HL-60 (cell line): ENCODE data around the gene YPEL4.

Source experiments
- DNase-seq, 2 experiments: peaks; one replicate each; pipeline ENCODE4 v3.0.0-alpha.2; 2010 to 2020; ENCODE audit warnings: low read depth in 1 of 2, low spot score in 1 of 2
- H3K27ac ChIP-seq: fragments of 250-450 bp; sonication (Bioruptor Pico); replicated peaks from 2 replicates; pipeline ENCODE4 v1.5.1; 2020; ENCODE audit warnings: mild to moderate bottlenecking, moderate library complexity
- H3K27me3 ChIP-seq: fragments of 250-450 bp; sonication (Bioruptor Pico); 2 replicates; pipeline ENCODE4 v1.5.1; 2021; ENCODE audit warnings: mild to moderate bottlenecking, moderate library complexity; ENCODE audit not compliant: insufficient read depth, poor library complexity, severe bottlenecking
- H3K4me3 ChIP-seq: replicated peaks from 2 replicates; pipeline ENCODE4 v1.5.1; 2011; ENCODE audit warnings: mild to moderate bottlenecking, control low read depth, low read length; ENCODE audit not compliant: insufficient read depth
- GABPA ChIP-seq: IDR thresholded peaks from 2 replicates; pipeline ENCODE4 v1.6.1; 2012; ENCODE audit warnings: low read depth
- POLR2AphosphoS5 ChIP-seq: IDR thresholded peaks from 2 replicates; pipeline ENCODE4 v1.6.1; 2012; ENCODE audit warnings: low read depth
- SPI1 ChIP-seq: IDR thresholded peaks from 2 replicates; pipeline ENCODE4 v1.6.1; 2012; ENCODE audit warnings: low read depth, mild to moderate bottlenecking, borderline replicate concordance
- TF ChIP-seq, protein P1 (sequence below): IDR thresholded peaks from 2 replicates; pipeline ENCODE4 v1.6.1; 2012; ENCODE audit warnings: low read depth; ENCODE audit not compliant: insufficient replicate concordance
- TF ChIP-seq, protein P2 (sequence below): IDR thresholded peaks from one replicate; pipeline ENCODE4 v1.5.1; 2011; ENCODE audit warnings: low read length, control low read depth, inconsistent platforms; ENCODE audit not compliant: insufficient read depth

Gene YPEL4

DNA sequence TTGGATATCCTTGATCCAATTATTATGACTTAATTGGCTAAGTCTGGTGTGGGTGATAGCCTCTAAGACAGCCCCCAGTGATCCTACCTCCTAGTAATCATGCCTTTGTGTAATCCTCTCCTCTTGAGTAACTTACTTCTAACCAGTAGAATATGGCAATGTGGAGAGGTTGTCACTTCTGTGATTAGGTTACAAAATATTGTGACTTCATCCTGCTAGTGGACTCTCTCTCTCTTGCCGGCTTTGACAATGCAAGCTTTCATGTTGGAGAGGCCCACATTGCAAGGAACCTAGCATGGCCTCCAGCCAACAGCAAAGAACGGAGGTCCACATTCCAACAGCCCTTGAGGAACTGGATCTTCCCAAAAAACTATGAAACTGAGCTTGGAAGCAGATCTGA is 19.5 kb downstream of the YPEL4 start:
- Histone ChIP-seq H3K27me3 (no peaks in the 10 kb centered on the region), H3K27ac (no peak overlapping the region), H3K4me3 (no peak overlapping the region)
- DNase-seq: no peak
- no peak for TF ChIP-seq SPI1
- TF ChIP-seq GABPA: no peak

DNA sequence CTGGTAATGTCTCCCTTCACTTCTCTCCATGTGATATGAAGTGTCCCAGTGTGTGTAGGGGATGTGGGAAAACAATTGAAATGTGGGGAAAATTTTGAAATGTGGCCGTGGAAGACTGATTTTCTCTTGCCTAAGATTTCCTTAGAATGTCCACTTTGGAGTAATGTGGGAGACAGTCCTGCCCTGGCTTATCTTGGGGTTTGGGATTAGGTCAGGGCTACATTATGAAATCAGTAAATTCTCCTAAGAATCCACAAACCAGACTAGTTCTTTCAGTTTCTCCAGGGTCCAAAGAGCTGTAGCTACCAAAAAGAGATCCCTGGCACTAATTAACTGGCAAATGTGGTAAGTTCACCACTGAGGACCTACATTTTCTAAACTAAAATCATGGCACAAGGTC is 22.8 kb downstream of the YPEL4 start:
- no peaks in the 10 kb centered on the region for H3K27me3 ChIP-seq
- TF ChIP-seq GABPA: no peak
- TF ChIP-seq, protein P1, sequence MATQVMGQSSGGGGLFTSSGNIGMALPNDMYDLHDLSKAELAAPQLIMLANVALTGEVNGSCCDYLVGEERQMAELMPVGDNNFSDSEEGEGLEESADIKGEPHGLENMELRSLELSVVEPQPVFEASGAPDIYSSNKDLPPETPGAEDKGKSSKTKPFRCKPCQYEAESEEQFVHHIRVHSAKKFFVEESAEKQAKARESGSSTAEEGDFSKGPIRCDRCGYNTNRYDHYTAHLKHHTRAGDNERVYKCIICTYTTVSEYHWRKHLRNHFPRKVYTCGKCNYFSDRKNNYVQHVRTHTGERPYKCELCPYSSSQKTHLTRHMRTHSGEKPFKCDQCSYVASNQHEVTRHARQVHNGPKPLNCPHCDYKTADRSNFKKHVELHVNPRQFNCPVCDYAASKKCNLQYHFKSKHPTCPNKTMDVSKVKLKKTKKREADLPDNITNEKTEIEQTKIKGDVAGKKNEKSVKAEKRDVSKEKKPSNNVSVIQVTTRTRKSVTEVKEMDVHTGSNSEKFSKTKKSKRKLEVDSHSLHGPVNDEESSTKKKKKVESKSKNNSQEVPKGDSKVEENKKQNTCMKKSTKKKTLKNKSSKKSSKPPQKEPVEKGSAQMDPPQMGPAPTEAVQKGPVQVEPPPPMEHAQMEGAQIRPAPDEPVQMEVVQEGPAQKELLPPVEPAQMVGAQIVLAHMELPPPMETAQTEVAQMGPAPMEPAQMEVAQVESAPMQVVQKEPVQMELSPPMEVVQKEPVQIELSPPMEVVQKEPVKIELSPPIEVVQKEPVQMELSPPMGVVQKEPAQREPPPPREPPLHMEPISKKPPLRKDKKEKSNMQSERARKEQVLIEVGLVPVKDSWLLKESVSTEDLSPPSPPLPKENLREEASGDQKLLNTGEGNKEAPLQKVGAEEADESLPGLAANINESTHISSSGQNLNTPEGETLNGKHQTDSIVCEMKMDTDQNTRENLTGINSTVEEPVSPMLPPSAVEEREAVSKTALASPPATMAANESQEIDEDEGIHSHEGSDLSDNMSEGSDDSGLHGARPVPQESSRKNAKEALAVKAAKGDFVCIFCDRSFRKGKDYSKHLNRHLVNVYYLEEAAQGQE: no peak
- TF ChIP-seq, protein P2, sequence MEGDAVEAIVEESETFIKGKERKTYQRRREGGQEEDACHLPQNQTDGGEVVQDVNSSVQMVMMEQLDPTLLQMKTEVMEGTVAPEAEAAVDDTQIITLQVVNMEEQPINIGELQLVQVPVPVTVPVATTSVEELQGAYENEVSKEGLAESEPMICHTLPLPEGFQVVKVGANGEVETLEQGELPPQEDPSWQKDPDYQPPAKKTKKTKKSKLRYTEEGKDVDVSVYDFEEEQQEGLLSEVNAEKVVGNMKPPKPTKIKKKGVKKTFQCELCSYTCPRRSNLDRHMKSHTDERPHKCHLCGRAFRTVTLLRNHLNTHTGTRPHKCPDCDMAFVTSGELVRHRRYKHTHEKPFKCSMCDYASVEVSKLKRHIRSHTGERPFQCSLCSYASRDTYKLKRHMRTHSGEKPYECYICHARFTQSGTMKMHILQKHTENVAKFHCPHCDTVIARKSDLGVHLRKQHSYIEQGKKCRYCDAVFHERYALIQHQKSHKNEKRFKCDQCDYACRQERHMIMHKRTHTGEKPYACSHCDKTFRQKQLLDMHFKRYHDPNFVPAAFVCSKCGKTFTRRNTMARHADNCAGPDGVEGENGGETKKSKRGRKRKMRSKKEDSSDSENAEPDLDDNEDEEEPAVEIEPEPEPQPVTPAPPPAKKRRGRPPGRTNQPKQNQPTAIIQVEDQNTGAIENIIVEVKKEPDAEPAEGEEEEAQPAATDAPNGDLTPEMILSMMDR: no peak
- no peak for TF ChIP-seq POLR2AphosphoS5
- no peak for DNase-seq
- H3K4me3 ChIP-seq: no peak overlapping the region
- no peak overlapping the region for H3K27ac ChIP-seq

DNA sequence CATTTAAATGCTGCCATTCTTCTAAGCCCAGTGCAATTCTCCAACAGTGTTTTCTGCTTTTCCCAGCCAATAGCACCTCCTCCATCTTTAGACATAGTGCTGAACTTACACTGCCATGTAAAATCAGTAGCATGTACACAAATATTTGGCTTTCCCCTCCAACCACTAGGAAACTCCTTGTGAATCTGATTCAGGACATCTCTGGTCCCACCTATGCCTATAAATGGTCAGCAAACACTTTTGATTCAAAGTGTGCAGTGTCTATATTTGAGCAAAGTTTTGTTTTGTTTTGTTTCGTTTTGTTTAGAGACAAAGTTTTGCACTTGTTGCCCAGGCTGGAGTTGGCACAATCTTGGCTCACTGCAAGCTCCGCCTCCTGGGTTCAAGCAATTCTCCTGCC is 24.8 kb downstream of the YPEL4 start:
- no peaks in the 10 kb centered on the region for H3K27me3 ChIP-seq
- TF ChIP-seq, protein P2: no peak
- TF ChIP-seq, protein P1: no peak
- no peak for TF ChIP-seq POLR2AphosphoS5
- no peak for TF ChIP-seq GABPA
- no peak overlapping the region for H3K4me3 ChIP-seq
- no peak overlapping the region for H3K27ac ChIP-seq
- no peak for DNase-seq

DNA sequence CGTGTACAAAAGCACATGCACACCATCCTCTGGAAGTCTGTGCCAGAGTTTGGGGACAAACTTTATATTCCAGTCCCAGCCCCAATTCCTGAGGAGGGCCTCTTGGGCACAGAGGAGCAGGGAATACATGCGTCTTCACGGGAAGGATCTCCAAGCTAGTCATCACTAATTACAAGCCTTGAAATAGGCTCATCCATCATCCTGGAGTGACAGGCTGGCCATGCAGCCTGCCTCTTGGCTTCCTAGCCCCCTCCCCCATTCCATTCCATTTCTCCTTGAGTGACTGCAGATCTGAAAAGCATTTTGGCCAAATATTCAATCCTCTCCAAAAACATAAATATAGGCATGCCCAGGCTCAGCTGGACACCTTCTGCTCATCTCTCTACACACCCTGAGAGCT is 27.4 kb downstream of the YPEL4 start:
- TF ChIP-seq GABPA: no peak
- no peak for TF ChIP-seq SPI1
- TF ChIP-seq POLR2AphosphoS5: no peak
- TF ChIP-seq, protein P2: no peak
- TF ChIP-seq, protein P1: no peak
- no peak for DNase-seq
- H3K4me3 ChIP-seq: no peak overlapping the region
- no peaks in the 10 kb centered on the region for H3K27me3 ChIP-seq
- H3K27ac ChIP-seq: no peak overlapping the region
